ENCODE data around the gene LEMD3.
A peak's percentile ranks its signal among the peaks of the same experiment; 100 is the strongest.

LEMD3 gene

GRCh38 chr12:65152596-65152995 is 16.8 kb upstream of the LEMD3 start:
- H3K4me3 ChIP-seq (ENCODE audit: low read depth, low read length): no peak overlapping the region
- no peak for TF ChIP-seq CTCF (conservative IDR thresholded peaks at IDR 0.05; ENCODE audit: low read depth, low read length)
- DNase-seq (ENCODE audit: low read depth): peak; percentile 44

GRCh38 chr12:65155784-65156183 is 13.6 kb upstream of the LEMD3 start:
- TF ChIP-seq CTCF (conservative IDR thresholded peaks at IDR 0.05; ENCODE audit: low read depth, low read length): no peak
- DNase-seq (ENCODE audit: low read depth): no peak
- no peak overlapping the region for H3K4me3 ChIP-seq (ENCODE audit: low read depth, low read length)

- no peak overlapping the region for H3K4me3 ChIP-seq (ENCODE audit: low read depth, low read length)
- TF ChIP-seq CTCF (conservative IDR thresholded peaks at IDR 0.05; ENCODE audit: low read depth, low read length): no peak
- peak; percentile 22 for DNase-seq (ENCODE audit: low read depth)
Observed at GRCh38 chr12:65156366-65156841, 13.0 kb upstream of the LEMD3 start.

GRCh38 chr12:65157091-65157490 is 12.3 kb upstream of the LEMD3 start:
- no peak for DNase-seq (ENCODE audit: low read depth)
- TF ChIP-seq CTCF (conservative IDR thresholded peaks at IDR 0.05; ENCODE audit: low read depth, low read length): no peak
- H3K4me3 ChIP-seq (ENCODE audit: low read depth, low read length): no peak overlapping the region

GRCh38 chr12:65162609-65163008 is 6.8 kb upstream of the LEMD3 start:
- no peak overlapping the region for H3K4me3 ChIP-seq (ENCODE audit: low read depth, low read length)
- TF ChIP-seq CTCF (conservative IDR thresholded peaks at IDR 0.05; ENCODE audit: low read depth, low read length): no peak
- no peak for DNase-seq (ENCODE audit: low read depth)

- TF ChIP-seq CTCF (conservative IDR thresholded peaks at IDR 0.05; ENCODE audit: low read depth, low read length): no peak
- H3K4me3 ChIP-seq (ENCODE audit: low read depth, low read length): no peak overlapping the region
- no peak for DNase-seq (ENCODE audit: low read depth)
Observed at GRCh38 chr12:65164244-65164643, 5.1 kb upstream of the LEMD3 start.

- H3K4me3 ChIP-seq (ENCODE audit: low read depth, low read length): no peak overlapping the region
- TF ChIP-seq CTCF (conservative IDR thresholded peaks at IDR 0.05; ENCODE audit: low read depth, low read length): no peak
- no peak for DNase-seq (ENCODE audit: low read depth)
Observed at GRCh38 chr12:65164774-65165173, 4.6 kb upstream of the LEMD3 start.
